ENCODE measurements around the gene SCAPER.
"Not testable (repeated sequence)": the region's sequence is repeated elsewhere in the genome, so short reads cannot be mapped to it uniquely, and the experiment has no call there.

Gene SCAPER

DNA sequence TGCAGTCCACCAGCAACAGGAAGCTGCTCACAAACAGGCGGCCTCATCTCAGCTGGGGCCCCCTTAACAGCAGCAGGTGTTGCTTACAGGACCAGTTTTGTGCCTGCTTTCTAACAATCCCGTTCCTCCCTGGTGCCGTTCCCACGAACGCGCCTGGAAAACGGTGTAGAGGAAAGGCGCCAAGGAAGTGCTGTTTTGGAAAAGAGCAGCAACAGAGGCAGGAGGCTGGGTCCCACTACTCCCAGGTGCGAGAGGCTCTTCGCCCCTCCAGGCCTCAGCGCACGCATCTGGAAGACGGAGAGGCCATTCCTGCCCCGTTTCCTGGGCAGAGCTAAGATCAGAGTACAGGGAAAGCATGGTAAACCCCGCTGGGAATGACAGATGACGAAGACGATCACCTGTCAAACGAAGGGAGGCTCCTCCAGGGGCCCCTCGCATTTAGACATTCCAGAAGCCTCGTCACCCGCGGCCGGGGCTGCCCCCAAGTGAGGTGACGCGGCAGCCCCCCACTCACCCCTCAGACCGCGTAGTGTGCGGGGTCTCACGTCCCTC is 603 bp downstream of the SCAPER start:
- DNase-seq (ENCODE audit: low read depth) = peak; percentile 5

DNA sequence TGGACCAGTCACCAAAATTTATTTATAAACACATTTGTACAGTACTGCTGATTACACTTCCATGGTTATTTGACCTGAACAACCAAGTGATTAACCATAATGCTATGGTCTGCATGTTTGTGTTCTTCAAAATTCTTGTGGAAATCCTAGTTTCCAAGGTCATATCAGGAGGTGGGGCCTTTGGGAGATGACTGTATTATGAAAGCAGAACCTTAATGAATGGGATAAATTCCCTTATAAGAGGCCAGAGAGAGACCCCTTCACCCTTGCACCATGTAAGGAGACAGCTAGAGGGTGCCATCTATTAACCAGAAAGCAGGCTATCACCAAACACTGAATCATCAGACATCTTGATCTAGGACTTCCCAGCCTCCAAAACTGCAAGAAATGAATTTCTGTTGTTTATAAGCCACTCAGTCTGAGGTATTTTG is 1.9 kb downstream of the SCAPER start:
- no peak for DNase-seq (ENCODE audit: low read depth)

DNA sequence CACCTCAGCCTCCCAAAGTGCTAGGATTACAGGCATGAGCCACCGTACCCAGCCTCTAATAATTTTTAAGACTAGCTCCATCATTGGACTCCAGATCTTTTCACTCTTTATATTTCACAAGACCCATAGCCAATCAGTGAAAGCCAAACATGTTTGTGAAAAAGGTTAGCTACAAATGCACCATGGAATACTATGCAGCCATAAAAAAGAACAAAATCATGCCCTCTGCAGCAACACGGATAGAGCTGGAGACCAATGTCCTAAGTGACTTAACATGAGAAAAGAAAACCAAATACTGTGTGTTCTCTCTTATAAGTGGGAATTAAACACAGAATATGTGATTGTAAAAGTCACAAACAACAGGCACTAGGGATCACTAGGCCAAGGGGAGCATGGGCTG is 3.2 kb downstream of the SCAPER start:
- DNase-seq (ENCODE audit: low read depth) = no peak

DNA sequence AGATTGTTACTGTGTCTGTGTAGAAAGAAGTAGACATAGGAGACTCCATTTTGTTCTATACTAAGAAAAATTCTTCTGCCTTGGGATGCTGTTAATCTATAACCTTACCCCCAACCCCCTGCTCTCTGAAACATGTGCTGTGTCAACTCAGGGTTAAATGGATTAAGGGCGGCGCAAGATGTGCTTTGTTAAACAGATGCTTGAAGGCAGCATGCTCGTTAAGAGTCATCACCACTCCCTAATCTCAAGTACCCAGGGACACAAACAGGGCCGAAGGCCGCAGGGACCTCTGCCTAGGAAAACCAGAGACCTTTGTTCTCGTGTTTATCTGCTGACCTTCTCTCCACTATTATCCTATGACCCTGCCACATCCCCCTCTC is 5.2 kb downstream of the SCAPER start:
- DNase-seq (ENCODE audit: low read depth) = not testable (repeated sequence)

DNA sequence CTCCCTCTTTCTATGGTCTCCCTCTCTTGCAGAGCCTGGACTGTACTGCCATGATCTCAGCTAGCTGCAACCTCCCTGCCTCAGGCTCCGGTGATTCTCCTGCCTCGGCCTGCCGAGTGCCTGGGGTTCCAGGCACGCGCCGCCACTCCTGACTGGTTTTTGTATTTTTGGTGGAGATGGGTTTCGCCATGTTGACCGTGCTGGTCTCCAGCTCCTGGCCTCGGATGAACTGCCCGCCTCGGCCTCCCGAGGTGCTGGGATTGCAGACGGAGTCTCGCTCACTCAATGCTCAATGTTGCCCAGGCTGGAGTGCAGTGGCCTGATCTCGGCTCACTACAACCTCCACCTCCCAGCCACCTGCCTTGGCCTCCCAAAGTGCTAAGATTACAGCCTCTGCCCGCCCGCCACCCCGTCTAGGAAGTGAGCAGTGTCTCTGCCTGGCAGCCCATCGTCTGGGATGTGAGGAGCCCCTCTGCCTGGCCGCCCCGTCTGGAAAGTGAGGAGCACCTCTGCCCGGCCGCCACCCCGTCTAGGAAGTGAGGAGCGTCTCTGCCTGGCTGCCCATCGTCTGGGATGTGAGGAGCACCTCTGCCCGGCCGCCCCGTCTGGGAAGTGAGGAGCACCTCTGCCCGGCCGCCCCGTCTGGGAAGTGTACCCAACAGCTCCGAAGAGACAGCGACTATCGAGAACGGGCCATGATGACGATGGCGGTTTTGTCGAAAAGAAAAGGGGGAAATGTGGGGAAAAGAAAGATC is 5.8 kb downstream of the SCAPER start:
- not testable (repeated sequence) for DNase-seq (ENCODE audit: low read depth)

DNA sequence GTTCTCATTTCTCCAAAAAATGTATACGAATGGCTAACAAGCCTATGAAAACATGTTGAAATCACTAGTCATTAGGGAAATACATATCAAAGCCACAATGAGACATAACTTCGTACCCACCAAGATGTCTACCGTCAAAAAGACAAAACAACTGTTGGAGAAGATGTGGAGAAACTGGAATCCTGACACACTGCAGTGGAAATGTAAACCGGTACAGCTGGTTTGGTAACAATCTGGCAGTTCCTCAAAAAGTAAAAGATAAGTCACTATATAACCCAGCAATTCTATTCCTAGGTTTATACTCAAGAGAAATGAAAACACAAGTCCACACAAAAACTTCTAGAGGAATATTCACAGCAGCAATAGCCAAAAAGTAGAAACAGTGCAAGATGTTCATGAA is 7.0 kb downstream of the SCAPER start:
- DNase-seq (ENCODE audit: low read depth) = no peak

DNA sequence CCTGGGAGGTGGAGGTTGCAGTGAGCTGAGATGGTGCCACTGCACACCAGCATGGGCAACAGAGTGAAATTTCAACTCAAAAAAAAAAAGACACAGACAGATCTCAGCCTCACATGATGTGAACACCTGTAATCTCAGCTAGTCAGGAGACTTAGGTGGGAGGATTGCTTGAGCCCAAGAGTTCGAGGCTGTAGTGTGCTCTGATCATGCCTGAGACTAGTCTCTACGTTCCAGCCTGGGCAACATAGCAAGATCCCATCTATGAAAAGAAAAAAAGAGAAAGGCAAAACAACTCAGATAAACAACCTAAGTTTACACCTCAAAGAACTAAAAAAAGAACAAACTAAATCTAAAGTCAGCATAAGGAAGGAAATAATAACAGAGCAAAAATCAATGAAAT is 11.0 kb downstream of the SCAPER start:
- no peak for DNase-seq (ENCODE audit: low read depth)

DNA sequence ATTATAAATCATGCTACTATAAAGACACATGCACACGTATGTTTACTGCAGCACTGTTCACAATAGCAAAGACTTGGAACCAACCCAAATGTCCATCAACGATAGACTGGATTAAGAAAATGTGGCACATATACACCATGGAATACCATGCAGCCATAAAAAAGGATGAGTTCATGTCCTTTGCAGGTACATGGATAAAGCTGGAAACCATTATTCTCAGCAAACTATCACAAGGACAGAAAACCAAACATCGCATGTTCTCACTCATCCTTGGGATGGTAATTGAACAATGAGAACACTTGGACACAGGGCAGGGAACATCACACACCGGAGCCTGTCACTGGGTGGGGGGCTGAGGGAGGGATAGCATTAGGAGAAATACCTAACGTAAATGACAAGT is 12.3 kb downstream of the SCAPER start:
- not testable (repeated sequence) for DNase-seq (ENCODE audit: low read depth)

DNA sequence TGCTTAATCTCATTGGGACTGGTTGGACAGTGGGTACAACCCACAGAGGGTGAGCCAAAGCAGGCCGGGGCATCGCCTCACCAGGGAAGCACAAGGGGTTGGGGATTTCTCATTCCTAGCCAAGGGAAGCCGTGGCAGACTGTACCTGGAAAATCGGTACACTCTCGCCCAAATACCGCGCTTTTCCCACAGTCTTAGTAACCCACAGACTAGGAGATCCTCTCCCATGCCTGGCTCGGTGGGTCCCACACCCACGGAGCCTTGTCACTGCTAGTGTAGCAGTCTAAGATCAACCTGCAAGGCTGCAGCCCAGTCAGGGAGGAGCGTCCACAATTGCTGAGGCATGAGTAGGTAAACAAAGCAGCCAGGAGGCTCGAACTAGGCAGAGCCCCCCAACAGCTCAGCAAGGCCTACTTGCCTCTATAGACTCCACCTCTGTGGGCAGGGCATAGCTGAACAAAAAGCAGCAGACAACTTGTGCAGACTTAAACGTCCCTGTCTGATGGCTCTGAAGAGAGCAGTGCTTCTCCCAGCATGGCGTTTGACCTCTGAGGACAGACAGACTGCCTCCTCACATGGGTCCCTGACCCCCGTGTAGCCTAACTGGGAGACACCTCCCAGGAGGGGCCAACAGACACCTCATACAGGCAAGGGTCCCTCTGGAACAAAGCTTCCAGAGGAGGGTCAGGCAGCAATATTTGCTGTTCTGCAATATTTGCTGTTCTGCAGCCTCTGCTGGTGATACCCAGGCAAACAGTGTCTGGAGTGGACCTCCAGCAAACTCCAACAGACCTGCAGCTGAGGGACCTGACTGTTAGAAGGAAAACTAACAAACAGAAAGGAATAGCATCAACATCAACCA is 17.6 kb downstream of the SCAPER start:
- not testable (repeated sequence) for DNase-seq (ENCODE audit: low read depth)

DNA sequence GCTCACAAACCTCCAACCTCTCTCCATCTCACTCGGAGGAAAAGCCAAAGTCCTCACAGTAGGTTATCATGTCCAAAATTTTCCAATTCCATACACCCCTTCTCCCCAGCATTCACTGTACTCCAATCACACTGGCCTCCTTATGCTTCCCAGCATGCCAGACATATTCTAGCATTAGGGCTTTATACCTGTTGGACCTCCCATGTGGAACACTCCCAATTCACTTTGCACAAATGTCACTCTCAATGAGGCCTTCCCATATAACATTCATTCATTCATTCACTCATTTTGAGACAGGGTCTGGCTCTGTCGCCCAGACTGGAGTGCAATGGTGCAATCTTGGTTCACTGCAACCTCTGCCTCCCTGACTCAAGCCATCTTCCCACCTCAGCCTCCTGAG is 19.9 kb downstream of the SCAPER start:
- no peak for DNase-seq (ENCODE audit: low read depth)

DNA sequence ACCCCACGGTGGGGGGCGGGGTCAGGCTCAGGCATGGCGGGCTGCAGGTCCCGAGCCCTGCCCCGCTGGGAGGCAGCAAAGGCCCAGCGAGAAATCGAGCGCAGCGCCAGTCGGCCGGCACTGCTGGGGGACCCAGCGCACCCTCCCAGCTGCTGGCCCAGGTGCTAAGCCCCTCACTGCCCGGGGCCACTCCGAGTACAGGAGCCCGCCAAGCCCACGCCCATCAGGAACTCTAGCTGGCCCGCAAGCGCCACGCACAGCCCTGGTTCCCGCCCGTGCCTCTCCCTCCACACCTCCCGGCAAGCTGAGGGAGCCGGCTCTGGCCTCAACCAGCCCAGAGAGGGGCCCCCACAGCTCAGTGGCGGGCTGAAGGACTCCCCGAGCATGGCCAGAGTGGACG is 29.2 kb downstream of the SCAPER start:
- DNase-seq (ENCODE audit: low read depth) = no peak

DNA sequence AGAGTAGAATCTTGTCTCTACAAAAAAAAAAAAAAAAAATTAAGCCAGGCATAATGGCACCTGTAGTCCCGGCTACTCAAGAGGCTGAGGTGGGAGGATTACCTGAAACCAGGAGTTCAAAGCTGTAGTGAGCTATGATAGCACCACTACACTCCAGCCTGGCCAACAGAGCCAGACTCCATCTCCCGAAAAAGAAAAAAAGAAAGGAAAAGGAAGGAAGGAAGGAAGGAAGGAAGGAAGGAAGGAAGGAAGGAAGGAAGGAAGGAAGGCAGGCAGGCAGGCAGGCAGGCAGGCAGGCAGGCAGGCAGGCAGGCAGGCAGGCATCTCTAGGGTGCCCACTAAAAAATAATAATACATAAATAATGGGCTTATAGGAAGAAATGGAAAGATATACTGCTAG is 32.1 kb downstream of the SCAPER start:
- DNase-seq (ENCODE audit: low read depth) = not testable (repeated sequence)

DNA sequence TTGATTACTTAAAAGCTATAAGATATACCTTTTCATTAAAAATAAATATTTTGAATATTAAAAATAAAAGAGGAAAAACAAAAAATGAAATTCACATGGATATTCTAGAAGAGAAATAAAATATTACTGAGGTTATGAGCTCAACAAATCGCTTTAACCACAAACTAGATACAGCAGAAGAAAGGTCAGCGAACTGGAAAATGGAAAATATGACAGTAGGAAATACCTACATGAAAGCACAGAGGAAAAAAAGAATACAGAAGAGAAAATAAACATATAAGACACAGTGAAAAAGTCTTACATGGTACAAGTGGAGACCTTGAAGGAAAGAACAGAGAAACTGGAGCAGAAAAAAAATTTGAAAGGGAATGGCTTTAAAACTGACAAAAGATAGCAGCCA is 33.2 kb downstream of the SCAPER start:
- DNase-seq (ENCODE audit: low read depth) = no peak

DNA sequence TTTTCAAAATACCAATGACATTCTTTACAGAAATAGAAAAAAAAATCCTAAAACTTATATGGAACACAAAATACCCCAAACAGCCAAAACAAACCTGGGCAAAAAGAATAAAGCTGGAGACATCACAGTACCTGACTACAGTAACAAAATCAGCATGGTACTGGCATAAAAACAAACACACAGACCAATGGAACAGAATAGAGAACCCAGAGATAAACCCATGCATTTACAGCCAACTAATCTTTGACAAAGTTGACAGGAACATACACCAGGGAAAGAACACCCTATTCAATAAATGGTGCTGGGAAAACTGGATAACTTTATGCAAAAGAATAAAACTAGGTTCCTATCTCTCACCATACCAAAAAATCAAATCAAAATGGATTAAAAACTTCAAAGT is 36.4 kb downstream of the SCAPER start:
- no peak for DNase-seq (ENCODE audit: low read depth)

DNA sequence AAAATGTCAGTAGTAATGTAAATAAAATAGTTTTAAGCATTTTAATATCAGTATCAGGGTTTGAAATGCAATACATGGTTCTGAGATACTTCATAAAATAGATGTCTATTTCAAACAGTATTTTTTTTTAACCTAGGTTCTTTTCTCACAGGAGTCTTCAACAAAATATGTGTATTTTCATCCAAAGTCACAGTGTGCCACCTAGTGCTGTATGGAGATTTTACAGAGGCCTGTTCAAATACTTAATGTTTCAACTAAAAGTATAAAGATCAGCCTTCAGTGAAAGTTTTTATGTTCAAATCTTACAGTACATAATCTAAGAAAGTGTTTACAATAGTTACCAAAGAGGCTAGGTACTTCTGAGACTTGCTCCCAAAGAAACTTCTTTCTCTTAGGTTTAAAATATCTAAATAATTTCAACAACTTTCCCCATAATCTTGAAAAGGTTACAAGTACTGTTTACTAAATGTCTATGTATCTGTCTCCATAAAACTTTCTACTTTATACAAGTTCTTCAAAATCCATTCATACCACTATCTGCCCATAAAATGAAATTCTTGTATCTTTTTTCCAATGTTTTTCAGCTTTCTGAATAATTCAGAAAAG is 38.3 kb downstream of the SCAPER start:
- no peak for DNase-seq (ENCODE audit: low read depth)

DNA sequence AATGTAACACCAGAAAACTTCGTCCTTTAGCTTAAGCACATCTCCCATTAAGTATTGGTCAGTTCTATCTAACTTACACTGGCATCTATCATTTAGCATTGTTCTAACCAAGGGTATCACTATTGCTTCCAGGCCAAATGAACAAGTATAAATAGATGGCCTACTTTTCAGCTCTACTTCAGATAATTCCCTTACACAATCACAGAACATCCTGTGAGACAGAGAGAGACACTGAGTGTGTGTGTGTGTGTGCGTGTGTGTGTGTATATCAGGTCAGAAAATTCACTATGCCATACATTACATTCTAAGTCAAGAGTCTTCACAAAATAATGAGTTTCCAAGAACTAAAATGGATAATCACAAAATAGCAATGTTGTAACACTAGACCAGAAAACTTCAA is 39.1 kb downstream of the SCAPER start:
- no peak for DNase-seq (ENCODE audit: low read depth)

DNA sequence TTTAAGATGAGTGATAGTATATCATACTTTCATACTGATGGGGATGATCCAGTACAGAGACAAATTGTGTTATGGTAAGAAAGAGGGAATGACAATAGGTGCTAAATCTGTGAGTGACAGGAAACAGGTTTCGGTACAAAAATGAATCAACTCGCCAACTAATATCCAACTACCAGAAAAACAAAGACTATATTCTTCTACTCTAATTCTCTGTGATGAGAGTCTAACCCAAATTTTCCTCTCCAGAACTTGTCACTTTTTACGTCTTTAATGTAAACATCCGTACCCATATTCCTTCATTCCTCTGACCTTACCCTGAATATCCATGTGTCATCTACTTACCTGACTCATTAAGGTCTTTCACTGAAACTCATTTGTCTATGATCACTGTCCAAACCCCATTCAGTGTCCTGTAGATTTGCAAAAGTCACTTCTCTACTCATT is 39.6 kb downstream of the SCAPER start:
- DNase-seq (ENCODE audit: low read depth) = no peak

DNA sequence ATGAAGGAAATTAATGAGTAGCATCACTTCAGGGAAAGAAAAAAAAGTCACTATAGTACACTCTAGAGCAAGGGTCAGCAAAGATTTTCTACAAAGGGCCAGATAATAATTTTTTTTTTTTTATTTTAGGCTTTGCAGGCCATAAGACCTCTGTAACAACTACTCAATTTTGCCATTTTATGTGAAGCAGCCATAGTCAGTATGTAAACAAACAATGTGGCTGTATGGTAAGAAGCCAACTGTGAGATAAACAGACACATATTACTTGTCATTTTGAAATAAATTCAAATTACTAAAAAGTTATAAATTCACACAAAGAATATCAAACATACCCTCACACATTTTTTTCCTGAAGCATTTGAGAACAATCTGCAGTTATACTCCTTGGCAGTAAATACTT is 40.6 kb downstream of the SCAPER start:
- no peak for DNase-seq (ENCODE audit: low read depth)

DNA sequence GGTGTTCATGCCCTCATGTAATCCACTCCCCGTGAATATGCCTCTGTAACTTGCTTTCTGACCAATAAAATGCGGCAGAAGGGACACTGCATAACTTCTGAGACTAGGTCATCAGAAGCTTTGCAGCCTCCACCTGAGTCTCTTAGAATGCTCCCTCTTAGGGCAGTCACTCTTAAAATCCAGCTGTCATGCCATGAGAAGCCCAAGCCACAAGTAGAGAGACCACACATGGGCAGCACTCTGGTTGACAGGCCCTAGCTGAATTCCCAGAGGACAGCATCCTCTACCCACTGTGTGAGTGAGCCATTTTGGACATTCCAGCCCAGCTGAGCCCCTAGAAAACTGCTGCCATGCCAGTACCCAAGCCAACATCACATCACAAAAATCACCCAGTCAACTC is 41.4 kb downstream of the SCAPER start:
- no peak for DNase-seq (ENCODE audit: low read depth)

DNA sequence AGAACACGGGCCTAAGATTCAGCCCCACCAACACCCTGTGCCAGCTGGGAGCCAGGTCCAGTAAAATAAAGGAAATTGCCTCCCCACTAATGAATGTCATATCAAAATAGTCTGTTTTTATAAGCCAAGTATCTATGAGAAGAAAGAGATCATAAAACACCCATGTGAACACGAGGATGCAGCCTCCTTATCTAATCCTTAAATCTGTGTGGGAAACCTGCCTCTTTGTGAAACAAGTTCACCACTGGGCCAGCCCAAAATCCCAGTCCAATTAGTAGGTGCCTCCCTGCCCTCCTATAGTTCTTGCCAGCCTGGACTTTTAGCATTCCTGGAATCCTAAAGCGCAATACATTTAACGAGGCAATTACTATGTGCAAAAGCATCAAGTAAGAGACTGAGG is 42.0 kb downstream of the SCAPER start:
- no peak for DNase-seq (ENCODE audit: low read depth)

DNA sequence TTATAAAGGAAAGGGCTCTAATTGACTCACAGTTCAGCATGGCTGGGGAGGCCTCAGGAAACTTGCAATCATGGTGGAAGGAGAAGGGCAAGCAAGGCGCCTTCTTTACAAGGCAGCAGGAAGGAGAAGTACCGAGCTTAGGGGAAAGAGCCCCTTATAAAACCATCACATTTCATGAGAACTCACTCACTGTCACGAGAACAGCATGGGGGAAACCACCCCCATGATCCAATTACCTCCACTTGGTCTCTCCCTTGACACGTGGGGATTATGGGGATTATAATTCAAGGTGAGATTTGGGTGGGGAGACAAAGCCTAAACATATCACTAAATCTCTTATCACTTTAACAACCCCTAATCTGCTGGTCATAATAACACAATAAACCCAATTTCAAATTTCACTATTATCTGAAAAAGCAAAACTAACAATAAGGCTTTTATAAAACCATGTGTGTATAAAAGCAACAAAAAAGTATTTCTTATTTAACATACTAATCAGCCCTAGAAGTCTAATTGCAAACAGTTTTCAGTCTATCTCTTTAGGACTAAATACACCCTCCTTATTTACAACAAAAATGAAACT is 43.2 kb downstream of the SCAPER start:
- DNase-seq (ENCODE audit: low read depth) = no peak

DNA sequence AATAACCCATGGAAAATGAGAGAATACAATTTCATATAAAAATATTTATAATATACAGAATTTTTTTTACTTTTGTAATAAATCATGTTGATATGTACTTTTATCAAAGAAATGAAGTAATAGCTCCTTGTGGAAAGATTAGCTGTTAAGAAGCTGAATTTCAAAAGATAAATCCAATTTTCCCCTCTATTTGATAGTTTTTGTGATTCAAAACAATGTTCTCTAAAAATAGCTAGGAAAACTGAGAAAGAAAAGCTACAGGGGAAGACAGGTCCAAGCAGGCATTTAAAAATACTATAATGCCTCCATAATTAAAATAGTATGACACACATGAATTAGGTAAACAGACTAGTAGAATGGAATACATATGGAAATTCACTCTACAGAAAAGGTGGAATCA is 44.9 kb downstream of the SCAPER start:
- no peak for DNase-seq (ENCODE audit: low read depth)
